Effector CD8-positive, alpha-beta T cell (primary cell): ENCODE results near the gene SLC2A6.

Source experiments
- DNase-seq: peaks from one replicate; lab custom pipeline; 2025; lab: John Stamatoyannopoulos, UW
- total RNA-seq, 4 experiments: gene quantifications; one replicate each; lab custom pipeline; 2026; lab: John Stamatoyannopoulos, UW

Gene SLC2A6
- 7.7 to 20.3 (median 13.9) reads per million in 4 experiments for total RNA-seq

DNA sequence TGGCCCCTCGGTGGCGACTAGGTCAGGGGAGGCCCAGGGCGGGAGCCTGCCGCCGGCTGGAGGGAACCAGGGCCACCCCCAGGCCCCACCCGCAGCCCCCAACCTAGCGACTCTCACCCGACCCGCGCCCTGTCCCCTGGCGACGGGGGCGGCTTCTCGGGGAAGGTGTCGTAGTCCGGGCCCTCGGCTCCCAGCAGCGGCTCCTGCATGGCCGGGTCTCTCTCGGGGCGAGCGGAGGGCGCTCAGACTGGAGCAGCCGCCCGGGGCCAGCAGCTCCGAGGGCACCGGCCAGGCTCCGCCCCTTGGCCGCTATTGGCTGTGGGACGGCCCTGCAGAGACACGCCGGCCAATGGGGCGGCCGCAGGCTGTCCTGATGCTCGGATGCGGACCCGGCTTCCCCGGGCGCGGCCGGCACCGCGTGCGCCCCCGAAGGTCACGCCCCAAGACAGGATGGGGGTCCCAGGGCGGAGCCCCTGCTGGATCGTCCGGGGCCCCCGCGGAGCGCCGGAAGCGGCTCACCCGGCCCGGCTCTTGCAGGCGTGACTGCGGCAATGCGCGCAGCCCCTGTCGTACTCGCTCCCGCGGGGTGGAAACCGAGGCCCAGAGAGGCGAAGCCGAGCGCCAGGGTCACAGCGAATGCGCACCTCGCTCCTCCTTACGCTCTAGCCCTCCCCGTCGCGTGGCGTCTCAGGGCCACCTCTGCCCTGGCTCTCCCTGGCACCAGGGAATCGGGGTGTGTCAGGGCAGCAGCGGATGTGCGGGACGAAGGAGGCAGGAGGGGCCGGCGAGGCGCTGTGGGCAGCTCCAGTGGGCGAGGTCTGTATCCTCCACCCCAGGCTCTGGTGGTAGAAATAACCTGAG lies at the start of gene SLC2A6:
Gene SLC2A6 (minus strand): TSS at position 249 of the 861 bp plus-strand sequence. CDS start 40 bp downstream, at position 209.
- peak; percentile 73 for DNase-seq

DNA sequence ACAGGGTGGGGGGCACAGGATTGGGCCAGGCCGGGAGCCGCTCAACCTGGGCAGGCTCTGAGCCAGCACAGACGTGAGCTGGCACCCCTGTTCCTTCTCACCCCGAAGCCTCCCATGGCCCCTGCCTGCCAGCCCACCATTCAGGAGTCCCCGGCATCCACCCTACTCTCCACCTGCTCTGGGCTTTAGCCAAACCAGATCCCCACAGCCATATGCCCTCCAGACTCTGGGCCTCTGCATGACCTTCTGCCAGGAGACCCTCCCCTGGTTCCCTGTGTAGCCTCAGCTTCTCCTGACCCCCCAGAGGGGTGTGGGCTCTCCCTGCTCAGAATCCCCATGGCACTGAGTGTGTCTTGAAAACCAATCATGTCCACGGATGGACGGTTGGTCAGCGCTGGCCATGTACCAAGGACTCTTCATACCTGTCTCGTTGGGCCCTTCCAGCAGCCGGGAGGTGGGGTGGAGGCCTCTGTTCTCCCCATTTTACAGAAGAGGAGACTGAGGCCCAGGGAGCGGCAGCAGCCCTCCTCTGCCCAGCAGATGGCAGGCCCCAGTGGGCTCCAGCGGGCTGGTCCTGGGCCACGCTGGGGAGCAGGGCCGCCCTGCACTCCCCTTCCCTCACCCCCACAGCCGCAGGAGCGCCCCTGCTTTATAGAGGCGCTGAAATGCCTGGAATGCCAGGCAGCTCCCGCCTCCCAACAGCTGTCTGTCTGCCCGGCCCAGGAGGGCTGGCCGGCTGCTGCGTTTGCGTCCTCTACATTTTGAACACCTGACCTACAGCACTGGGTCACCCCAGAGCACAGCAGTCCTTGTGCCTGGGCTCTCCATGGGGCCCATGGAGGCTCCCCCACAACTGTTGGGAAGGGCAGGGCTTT lies 49.3 kb upstream of the SLC2A6 start:
- no peak for DNase-seq

GRCh38 chr9:133527444-133527920 lies 48.6 kb upstream of the SLC2A6 start:
- DNase-seq, result no peak

- DNase-seq, result no peak
Measured at GRCh38 chr9:133526721-133527321, 47.9 kb upstream of the SLC2A6 start.

GRCh38 chr9:133525677-133526076 lies 46.8 kb upstream of the SLC2A6 start:
- no peak for DNase-seq

DNA sequence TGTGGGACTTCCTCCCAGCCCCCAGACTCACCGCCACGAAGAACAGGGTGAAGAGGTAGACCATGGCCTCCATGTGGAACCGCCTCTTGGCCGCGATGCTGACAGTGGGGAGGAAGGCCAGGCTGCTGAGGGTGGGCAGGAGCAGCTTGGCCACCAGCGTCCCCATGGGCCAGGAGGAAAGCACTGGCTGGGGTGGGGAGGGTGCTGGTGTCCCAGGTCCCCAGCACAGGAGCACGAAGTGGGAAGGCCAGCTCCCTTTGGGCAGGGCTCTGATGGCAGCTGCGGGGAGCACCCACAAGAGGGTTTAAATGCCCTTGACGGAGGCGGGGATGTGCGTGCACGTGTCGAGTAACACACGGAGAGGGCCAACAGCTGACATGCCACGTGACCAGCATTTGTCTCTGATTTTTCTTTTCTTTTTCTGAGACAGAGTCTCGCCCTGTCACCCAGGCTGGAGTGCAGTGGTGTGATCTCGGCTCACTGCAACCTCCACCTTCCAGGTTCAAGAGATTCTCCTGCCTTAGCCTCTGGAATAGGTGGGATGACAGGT lies 45.9 kb upstream of the SLC2A6 start, which contains the start of gene MYMK:
Gene MYMK (minus strand): TSS at position 281 of the 550 bp plus-strand sequence. CDS start 115 bp downstream, at position 166.
- no peak for DNase-seq

DNA sequence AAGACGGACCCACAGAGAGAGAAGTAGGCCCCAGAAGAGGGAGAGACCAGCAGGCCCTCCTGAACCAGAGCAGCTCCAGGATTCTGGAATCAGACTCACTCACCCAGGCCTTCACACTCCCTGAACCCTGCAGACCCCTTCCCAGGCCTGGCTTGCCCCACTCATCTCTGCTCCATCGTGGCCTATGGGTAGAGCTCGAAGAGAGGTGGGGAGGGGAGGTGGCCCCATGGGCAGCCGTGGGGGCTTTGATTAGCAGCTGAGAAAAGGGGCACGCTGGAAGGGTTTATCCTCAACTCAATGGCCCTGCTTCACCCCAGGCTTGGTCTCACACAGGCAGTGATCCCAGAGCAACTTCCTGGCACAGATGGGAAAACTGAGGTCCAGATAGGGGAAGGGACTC lies 45.2 kb upstream of the SLC2A6 start:
- no peak for DNase-seq

- DNase-seq, result no peak
Measured at GRCh38 chr9:133523106-133523505, 44.2 kb upstream of the SLC2A6 start.

DNA sequence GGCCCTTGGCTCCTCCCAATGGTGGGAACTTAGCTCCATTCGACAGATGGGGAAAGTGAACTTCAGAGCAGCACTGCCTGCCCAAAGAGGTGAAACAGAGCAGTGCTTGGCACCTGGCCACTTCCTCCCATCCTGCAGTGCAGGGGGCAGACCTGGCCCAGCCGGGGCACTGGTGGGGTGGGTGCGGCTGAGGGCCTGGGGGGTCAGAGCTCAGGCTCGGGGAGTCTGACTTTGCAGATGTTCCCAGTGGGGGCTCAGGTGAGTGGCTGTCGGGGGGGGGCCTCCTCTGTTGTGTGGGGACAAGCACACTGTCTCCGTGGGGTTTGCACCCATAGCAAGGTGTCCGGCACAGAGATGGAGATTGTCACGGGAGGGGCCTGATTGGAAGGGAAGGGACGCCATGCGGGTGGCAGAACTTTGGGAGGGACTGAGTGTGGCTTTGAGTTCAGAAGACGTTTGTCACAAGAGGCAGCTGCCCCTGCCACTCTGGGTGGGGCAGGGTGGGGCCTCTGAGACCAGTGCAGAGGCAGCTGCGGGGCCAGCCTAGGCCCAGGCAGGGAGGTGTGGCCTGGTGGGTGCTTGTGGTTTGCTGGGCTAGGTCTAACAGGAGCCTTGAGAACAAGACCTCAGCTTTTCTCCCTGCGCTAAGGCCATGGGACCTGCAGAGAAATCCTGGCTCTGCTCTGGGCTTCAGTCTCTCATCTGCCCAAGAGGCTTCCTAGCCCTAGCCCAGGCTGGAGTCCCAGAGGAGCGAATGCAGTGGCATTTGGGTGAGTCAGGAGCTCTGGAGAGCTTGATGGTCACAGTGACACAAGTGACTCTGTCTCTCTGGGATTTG lies 43.4 kb upstream of the SLC2A6 start:
- DNase-seq, result no peak

GRCh38 chr9:133521122-133522072 lies 42.5 kb upstream of the SLC2A6 start:
- DNase-seq, result no peak

GRCh38 chr9:133520121-133520835 lies 41.4 kb upstream of the SLC2A6 start:
- no peak for DNase-seq

- no peak for DNase-seq
Measured at GRCh38 chr9:133519693-133520092, 40.8 kb upstream of the SLC2A6 start.

GRCh38 chr9:133518706-133519449 lies 40.0 kb upstream of the SLC2A6 start:
- no peak for DNase-seq

DNA sequence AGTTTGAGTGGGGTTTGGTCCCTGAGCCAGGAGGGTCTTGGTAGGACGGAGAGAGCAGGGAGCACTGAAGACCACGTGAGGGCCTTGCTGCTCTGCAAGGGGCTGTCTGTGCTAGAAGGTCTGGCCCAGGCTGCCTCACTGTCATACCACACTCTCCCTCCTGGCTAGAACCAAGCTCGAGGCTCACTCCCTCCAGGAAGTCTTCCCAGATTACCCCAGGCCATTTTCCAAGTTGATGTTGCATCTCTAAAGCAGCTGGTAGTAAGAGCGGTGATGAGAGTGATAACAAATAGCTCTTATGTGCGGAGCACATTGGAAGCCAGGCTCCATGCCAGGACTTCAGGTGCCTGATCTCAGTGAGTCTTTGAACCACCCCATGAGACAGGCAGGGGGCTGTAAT lies 39.3 kb upstream of the SLC2A6 start:
- DNase-seq, result no peak

- DNase-seq, result no peak
Measured at GRCh38 chr9:133517711-133518110, 38.8 kb upstream of the SLC2A6 start.

- DNase-seq, result no peak
Measured at GRCh38 chr9:133516961-133517350, 38.1 kb upstream of the SLC2A6 start.

GRCh38 chr9:133516256-133516960 lies 37.5 kb upstream of the SLC2A6 start:
- DNase-seq, result no peak
